ENCODE data around the gene ECHDC1. TPM values are rescaled to one million over a fixed set of nuclear protein-coding genes. Genes with fewer than 3 reads are reported as not detected.

Gene ECHDC1
- total RNA-seq, 1 donor from 2014 or later, result 59.7 TPM

DNA sequence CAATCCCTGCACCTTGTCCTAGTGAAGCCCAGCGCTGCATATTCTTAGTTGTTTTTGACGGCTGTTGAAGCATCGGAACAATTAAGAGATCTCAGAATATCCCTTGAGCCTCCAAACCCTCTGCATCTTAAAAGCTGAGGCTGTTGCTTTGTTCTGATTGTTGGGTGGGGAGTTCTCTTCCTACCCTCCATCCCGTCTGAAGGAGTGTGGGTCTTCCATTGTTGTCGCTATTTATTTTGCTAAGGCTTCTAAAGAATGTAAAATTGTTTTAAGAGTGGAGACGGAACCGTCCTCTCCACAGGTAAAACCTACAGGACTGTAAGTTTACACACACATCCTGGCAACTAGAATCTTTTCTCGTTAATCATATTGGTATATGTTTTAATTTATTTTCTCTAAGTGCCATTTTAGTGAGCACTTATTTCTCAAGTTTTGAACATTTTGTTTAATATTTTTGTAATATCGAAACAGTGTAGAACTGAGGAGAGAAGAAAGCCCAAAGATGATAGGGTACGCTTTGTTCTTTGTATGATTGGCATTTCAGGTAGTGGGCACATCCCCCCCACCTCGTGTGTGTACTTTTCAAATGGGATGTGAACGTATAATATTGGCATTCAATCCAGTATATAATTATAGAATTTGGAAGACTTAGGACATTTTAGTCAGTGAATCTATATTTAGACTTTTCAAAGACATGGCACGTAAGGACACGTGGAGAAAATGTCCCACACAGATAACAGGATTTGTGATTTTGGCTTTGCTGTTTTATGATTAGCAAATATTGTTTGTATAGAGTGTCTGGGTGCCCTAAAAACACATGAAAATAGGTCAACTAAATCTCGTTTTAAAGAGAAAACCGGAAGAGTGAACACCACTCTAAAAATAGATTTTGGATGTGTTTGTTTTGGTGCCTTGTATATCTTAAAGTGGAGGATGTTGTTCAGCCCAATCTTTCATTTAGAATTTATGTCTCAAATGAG is 75.5 kb downstream of the ECHDC1 start:
- ATAC-seq (ENCODE audit: low read depth), result no peak
- intact Hi-C loops (cut with micrococcal nuclease), result loop anchor here (1.0 to 5.0 kb wide), 9 partner anchors 23 to 1966 kb away; partner anchors contain the start of genes CENPW and HDDC2
- H3K9me3 Mint-ChIP-seq, result no peaks in the 10 kb centered on the region
- H3K27me3 Mint-ChIP-seq, result no peaks in the 10 kb centered on the region
- peaks cover 50% of the 10 kb centered on the region for H3K4me1 Mint-ChIP-seq
- H3K27ac Mint-ChIP-seq, result peak overlapping the region; percentile 98
- peak overlapping the region; percentile 93 for H3K4me3 Mint-ChIP-seq
- CTCF ChIA-PET, result interaction anchor here (1.1 to 2.2 kb wide), 3 partner anchors 11 to 152 kb away, joined by 3 to 11 read pairs (median 8); no protein-coding TSS in a partner anchor
- peaks cover 22% of the 10 kb centered on the region for H3K36me3 Mint-ChIP-seq (ENCODE audit: low read depth)
- POLR2A ChIA-PET, result interaction anchor here (0.7 to 1.9 kb wide), 6 partner anchors 23 to 1487 kb away, joined by 3 to 18 read pairs (median 5); partner anchors contain the start of gene TRMT11
- TF ChIP-seq CTCF (IDR thresholded peaks at IDR 0.05), result no peak
- no peak for DNase-seq

DNA sequence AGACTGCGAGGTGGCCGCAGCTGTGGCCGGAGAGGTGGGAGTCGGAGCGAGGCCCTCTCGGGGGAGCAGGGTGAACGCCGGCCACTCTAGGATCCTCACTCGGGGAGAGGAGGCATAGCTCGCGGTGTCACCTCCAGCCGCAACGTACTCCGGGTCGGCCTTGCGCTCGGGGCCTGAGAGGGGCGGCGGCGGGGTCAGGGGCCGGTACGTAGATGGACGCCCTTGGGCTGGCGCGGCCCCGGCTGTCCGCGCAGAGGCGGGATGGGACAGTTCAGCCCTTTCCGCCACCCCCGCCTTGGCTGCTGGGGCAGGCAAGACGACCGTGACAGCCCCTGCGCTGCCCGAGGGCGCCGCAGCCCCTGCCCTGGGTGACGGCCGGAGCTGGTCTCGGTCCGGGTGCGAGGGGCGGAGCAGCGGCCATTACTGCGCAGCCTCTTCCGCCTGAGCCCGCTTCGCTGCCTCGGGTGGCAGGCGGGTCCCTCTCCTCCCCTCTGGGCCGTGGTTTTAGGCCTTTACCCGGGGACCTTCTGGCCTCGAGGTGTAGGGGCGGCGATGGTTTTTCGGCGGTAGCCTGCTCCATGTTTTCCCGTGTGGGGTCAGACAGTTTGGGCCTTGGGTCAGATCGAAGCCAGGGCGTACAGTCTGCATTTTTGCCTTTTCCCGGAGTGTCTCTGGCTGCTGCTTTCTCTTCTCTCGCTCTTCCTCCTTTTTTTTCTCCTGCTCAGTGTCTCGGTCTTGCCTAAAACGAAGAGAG is 76.3 kb downstream of the ECHDC1 start:
- intact Hi-C loops (cut with micrococcal nuclease), result loop anchor here (1.0 to 5.0 kb wide), 10 partner anchors 24 to 1965 kb away; partner anchors contain the start of genes CENPW, ECHDC1 and HDDC2

GRCh38 chr6:127266178-127266891 is 77.1 kb downstream of the ECHDC1 start, which contains the start of gene RNF146:
RNF146 (plus strand) TSS chr6:127266864; CDS start chr6:127280339, 13,475 bp downstream.
- POLR2A ChIA-PET, result interaction anchor here (0.6 to 1.9 kb wide), 14 partner anchors 13 to 1485 kb away, joined by 3 to 18 read pairs (median 4); partner anchors contain the start of genes NCOA7 and TRMT11

More for the DNA sequence above, 76.3 kb downstream of the ECHDC1 start:
- ChIA-PET POLR2A (interaction anchor here (0.6 to 1.9 kb wide), 15 partner anchors 12 to 1486 kb away, joined by 3 to 18 read pairs (median 4); partner anchors contain the start of genes NCOA7 and TRMT11), CTCF (interaction anchor here (0.7 to 2.2 kb wide), 14 partner anchors 9 to 250 kb away, joined by 3 to 12 read pairs (median 6); partner anchors contain the start of gene ECHDC1)
- DNase-seq, result peak; percentile 79
- Mint-ChIP-seq H3K9me3 (no peaks in the 10 kb centered on the region), H3K27ac (peak overlapping the region; percentile 98), H3K4me3 (peak overlapping the region; percentile 93), H3K4me1 (peaks cover 42% of the 10 kb centered on the region), H3K36me3 (ENCODE audit: low read depth) (peaks cover 18% of the 10 kb centered on the region), H3K27me3 (no peaks in the 10 kb centered on the region)
- TF ChIP-seq CTCF (IDR thresholded peaks at IDR 0.05), result no peak
- peak; percentile 78 for ATAC-seq (ENCODE audit: low read depth)

More at GRCh38 chr6:127266178-127266891, 77.1 kb downstream of the ECHDC1 start, which contains the start of gene RNF146:
- TF ChIP-seq CTCF (IDR thresholded peaks at IDR 0.05), result no peak
- CTCF ChIA-PET, result interaction anchor here (0.6 to 2.2 kb wide), 15 partner anchors 8 to 251 kb away, joined by 3 to 12 read pairs (median 5); partner anchors contain the start of gene ECHDC1
- peaks cover 38% of the 10 kb centered on the region for H3K4me1 Mint-ChIP-seq
- H3K27ac Mint-ChIP-seq, result peak within 1 kb of the TSS; percentile 98
- ATAC-seq (ENCODE audit: low read depth) (peak; percentile 73), DNase-seq (no peak)
- H3K9me3 Mint-ChIP-seq, result no peaks in the 10 kb centered on the region
- H3K4me3 Mint-ChIP-seq, result peak within 1 kb of the TSS; percentile 93
- no peaks in the 10 kb centered on the region for H3K27me3 Mint-ChIP-seq
- peaks cover 14% of the 10 kb centered on the region for H3K36me3 Mint-ChIP-seq (ENCODE audit: low read depth)
- intact Hi-C loops (cut with micrococcal nuclease), result loop anchor here (1.0 to 5.0 kb wide), 8 partner anchors 24 to 1964 kb away; partner anchors contain the start of genes CENPW, ECHDC1 and HDDC2
